AG09319 (cell line): ENCODE data around the gene DAB2.

Source experiments
- DNase-seq: peaks from one replicate; pipeline ENCODE4 v3.0.0-alpha.2; 2010; ENCODE audit warnings: low read depth; ENCODE audit errors: extremely low read depth
- TF ChIP-seq, protein P1 (sequence below): IDR thresholded peaks from 2 replicates; pipeline ENCODE4 v1.5.1; 2011; ENCODE audit warnings: low read depth, mild to moderate bottlenecking, inconsistent platforms, low read length, moderate library complexity

Gene DAB2

DNA sequence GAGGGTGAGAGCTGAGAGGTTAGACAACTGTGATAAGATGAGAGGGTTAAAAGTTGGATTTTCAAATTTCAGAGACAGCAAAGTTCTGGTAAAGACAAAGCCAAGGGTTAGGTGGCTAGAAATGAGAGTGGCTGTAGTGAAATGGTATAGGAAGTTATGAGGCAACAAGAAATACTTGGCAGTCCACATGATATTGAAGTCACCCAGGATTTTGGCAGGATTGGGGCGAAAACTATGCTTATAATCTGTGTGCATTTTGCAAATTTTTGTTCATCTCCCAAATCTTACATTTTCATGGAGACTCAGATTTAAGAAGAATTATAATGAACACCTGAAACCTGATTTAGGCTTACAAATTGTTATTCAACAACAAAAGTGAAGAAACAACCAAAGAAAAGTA, 96.0 kb downstream of the DAB2 start:
- TF ChIP-seq, protein P1, sequence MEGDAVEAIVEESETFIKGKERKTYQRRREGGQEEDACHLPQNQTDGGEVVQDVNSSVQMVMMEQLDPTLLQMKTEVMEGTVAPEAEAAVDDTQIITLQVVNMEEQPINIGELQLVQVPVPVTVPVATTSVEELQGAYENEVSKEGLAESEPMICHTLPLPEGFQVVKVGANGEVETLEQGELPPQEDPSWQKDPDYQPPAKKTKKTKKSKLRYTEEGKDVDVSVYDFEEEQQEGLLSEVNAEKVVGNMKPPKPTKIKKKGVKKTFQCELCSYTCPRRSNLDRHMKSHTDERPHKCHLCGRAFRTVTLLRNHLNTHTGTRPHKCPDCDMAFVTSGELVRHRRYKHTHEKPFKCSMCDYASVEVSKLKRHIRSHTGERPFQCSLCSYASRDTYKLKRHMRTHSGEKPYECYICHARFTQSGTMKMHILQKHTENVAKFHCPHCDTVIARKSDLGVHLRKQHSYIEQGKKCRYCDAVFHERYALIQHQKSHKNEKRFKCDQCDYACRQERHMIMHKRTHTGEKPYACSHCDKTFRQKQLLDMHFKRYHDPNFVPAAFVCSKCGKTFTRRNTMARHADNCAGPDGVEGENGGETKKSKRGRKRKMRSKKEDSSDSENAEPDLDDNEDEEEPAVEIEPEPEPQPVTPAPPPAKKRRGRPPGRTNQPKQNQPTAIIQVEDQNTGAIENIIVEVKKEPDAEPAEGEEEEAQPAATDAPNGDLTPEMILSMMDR = no peak
- no peak for DNase-seq

GRCh38 chr5:39323542-39323941, 101.2 kb downstream of the DAB2 start:
- TF ChIP-seq, protein P1 = no peak
- DNase-seq = no peak
